PC-9 (cell line): ENCODE results near the gene SEMA3E.

ENCODE experiments used
- EZH2 ChIP-seq: fragments of 200-600 bp; sonication (generic); IDR thresholded peaks from 2 replicates; pipeline ENCODE4 v1.8.0; 2017; ENCODE audit warnings: antibody characterized with exemption, low read depth
- TF ChIP-seq, protein P1 (sequence below): fragments of 200-600 bp; sonication (generic); conservative IDR thresholded peaks from 2 replicates; pipeline ENCODE4 v1.6.1; 2017; ENCODE audit warnings: mixed run types, antibody characterized with exemption, mild to moderate bottlenecking, moderate library complexity

DNA sequence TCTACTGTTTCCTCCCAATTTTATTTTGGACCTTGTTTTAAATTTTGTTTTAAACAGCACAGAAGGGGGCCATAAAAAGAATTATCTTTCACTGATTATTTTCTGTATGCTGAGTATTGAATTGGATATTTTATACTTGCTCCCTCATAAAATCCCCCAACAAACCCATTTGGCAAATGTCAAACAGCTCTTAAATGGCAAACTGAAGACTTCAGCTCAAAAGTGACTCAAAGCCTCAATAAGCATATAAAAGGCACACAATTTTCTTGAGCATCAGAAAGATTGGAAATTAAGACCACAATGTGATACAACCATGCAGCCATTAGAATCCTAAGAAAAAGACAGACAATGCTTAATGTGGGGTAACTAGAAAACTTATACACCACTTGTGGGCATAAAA lies 199.2 kb downstream of the SEMA3E start:
- TF ChIP-seq, protein P1, sequence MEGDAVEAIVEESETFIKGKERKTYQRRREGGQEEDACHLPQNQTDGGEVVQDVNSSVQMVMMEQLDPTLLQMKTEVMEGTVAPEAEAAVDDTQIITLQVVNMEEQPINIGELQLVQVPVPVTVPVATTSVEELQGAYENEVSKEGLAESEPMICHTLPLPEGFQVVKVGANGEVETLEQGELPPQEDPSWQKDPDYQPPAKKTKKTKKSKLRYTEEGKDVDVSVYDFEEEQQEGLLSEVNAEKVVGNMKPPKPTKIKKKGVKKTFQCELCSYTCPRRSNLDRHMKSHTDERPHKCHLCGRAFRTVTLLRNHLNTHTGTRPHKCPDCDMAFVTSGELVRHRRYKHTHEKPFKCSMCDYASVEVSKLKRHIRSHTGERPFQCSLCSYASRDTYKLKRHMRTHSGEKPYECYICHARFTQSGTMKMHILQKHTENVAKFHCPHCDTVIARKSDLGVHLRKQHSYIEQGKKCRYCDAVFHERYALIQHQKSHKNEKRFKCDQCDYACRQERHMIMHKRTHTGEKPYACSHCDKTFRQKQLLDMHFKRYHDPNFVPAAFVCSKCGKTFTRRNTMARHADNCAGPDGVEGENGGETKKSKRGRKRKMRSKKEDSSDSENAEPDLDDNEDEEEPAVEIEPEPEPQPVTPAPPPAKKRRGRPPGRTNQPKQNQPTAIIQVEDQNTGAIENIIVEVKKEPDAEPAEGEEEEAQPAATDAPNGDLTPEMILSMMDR, result no peak
- no peak for TF ChIP-seq EZH2
